PC-3 (cell line): ENCODE results near the gene L1TD1. TPM values are rescaled to one million over a fixed set of nuclear protein-coding genes. Genes with fewer than 3 reads are reported as not detected.
A peak's percentile ranks its signal among the peaks of the same experiment; 100 is the strongest.
"Not testable (repeated sequence)": the region's sequence is repeated elsewhere in the genome, so short reads cannot be mapped to it uniquely, and the experiment has no call there.

Experiments
- ATAC-seq: fragments of 200-7000 bp; cut with Tn5 transposase; 2 replicates; pipeline ENCODE4 v1.9.1; 2020; ENCODE audit warnings: mild to moderate bottlenecking, moderate library complexity
- BruUV-seq: library from RNA; stranded (reverse); fragments of 400-500 nt; replicated peaks from 2 replicates; lab custom pipeline; 2021; lab: Mats Ljungman, UMichigan
- CTCF ChIA-PET: fragments of 300-600 bp; sonication (Branson Sonifier 250); formaldehyde crosslinking; loops from one replicate; lab custom pipeline; 2022; ENCODE audit warnings: antibody characterized with exemption; lab: Charles Lee
- POLR2A ChIA-PET: fragments of 300-600 bp; sonication (Branson Sonifier 250); formaldehyde crosslinking; loops from one replicate; lab custom pipeline; 2022; ENCODE audit warnings: antibody characterized with exemption; ENCODE audit not compliant: unreplicated experiment; lab: Charles Lee
- DNase-seq: peaks from one replicate; pipeline ENCODE4 v3.0.0-alpha.2; 2015
- H2AFZ ChIP-seq: fragments of 300-600 bp; sonication (generic); 2 replicates; pipeline ENCODE4 v1.6.0; 2016; ENCODE audit warnings: antibody characterized with exemption, low read length
- H3F3A ChIP-seq: fragments of 300-600 bp; sonication (generic); one replicate; pipeline ENCODE4 v1.6.0; 2017; ENCODE audit warnings: antibody characterized with exemption, low read length, control low read depth, mild to moderate bottlenecking; ENCODE audit not compliant: unreplicated experiment
- H3K27ac ChIP-seq: fragments of 300-600 bp; sonication (generic); 2 replicates; pipeline ENCODE4 v1.5.1; 2016; ENCODE audit warnings: mild to moderate bottlenecking, low read length
- H3K27me3 ChIP-seq: fragments of 300-600 bp; sonication (generic); 2 replicates; pipeline ENCODE4 v1.6.1; 2016; ENCODE audit warnings: low read length, mixed read lengths
- H3K36me3 ChIP-seq: fragments of 300-600 bp; sonication (generic); 2 replicates; pipeline ENCODE4 v1.6.1; 2016; ENCODE audit warnings: low read depth, mixed run types, low read length, mixed read lengths
- H3K4me1 ChIP-seq: fragments of 300-600 bp; sonication (generic); 2 replicates; pipeline ENCODE4 v1.5.1; 2016; ENCODE audit warnings: low read length; ENCODE audit not compliant: insufficient read depth
- H3K4me2 ChIP-seq: fragments of 300-600 bp; sonication (generic); 2 replicates; pipeline ENCODE4 v1.6.0; 2016; ENCODE audit warnings: low read length
- H3K4me3 ChIP-seq: fragments of 300-600 bp; sonication (generic); 2 replicates; pipeline ENCODE4 v1.5.1; 2016; ENCODE audit warnings: mild to moderate bottlenecking, low read length, mixed read lengths
- H3K79me2 ChIP-seq: fragments of 300-600 bp; sonication (generic); 2 replicates; pipeline ENCODE4 v1.6.1; 2017; ENCODE audit warnings: low read length, mixed read lengths
- H3K9ac ChIP-seq: fragments of 300-600 bp; sonication (generic); 2 replicates; pipeline ENCODE4 v1.6.0; 2016; ENCODE audit warnings: mild to moderate bottlenecking, low read length
- H3K9me2 ChIP-seq: fragments of 300-600 bp; sonication (generic); replicated peaks from 2 replicates; pipeline ENCODE4 v1.6.1; 2016; ENCODE audit warnings: mixed run types, low read length, mixed read lengths
- H3K9me3 ChIP-seq: fragments of 300-600 bp; sonication (generic); 2 replicates; pipeline ENCODE4 v1.6.1; 2016; ENCODE audit warnings: low read length, mixed read lengths
- H4K20me1 ChIP-seq: fragments of 300-600 bp; sonication (generic); 2 replicates; pipeline ENCODE4 v1.6.1; 2016; ENCODE audit warnings: low read length, mixed read lengths
- CTCF ChIP-seq: fragments of 300-600 bp; sonication (generic); conservative IDR thresholded peaks from 2 replicates; pipeline ENCODE4 v1.5.1; 2017; ENCODE audit warnings: antibody characterized with exemption, low read depth, mild to moderate bottlenecking, low read length
- EZH2 ChIP-seq: fragments of 300-600 bp; sonication (generic); IDR thresholded peaks from one replicate; pipeline ENCODE4 v1.6.1; 2017; ENCODE audit warnings: antibody characterized with exemption, mild to moderate bottlenecking, low read length; ENCODE audit not compliant: unreplicated experiment
- EZH2phosphoT487 ChIP-seq: fragments of 300-600 bp; sonication (generic); IDR thresholded peaks from 2 replicates; pipeline ENCODE4 v1.6.1; 2018; ENCODE audit warnings: mild to moderate bottlenecking, antibody characterized with exemption, low read length, borderline replicate concordance
- intact Hi-C: fragments of 100-400 bp; cut with micrococcal nuclease; formaldehyde crosslinking; loops from 2 replicates; pipeline ENCODE4 v1.9.0; 2023
- total RNA-seq: library from RNA; depleted of rRNA; stranded (reverse); fragments of >200 nt; gene quantifications from 2 replicates; pipeline ENCODE4 v1.2.3, GENCODE V29; 2014

The L1TD1 gene
- total RNA-seq, 1 experiment from 2014 or later = not detected

- H3K4me2 ChIP-seq = peak overlapping the region; percentile 53
Observed at GRCh38 chr1:62180639-62181038, 14.0 kb upstream of the L1TD1 start.

GRCh38 chr1:62181532-62181931 lies 13.1 kb upstream of the L1TD1 start:
- Histone ChIP-seq H3F3A (no peaks in the 10 kb centered on the region), H3K79me2 (no peaks in the 10 kb centered on the region), H3K9me3 (no peaks in the 10 kb centered on the region), H3K9me2 (no peaks in the 10 kb centered on the region), H2AFZ (no peak overlapping the region), H3K4me3 (no peak overlapping the region), H3K36me3 (no peaks in the 10 kb centered on the region), H3K4me2 (no peak overlapping the region), H3K4me1 (peaks cover 10% of the 10 kb centered on the region; the same call in 1 of the 2 replicates), H4K20me1 (no peaks in the 10 kb centered on the region), H3K27ac (no peak overlapping the region), H3K27me3 (no peaks in the 10 kb centered on the region), H3K9ac (no peak overlapping the region)
- DNase-seq (no peak), ATAC-seq (no peak)
- no TSS peak for BruUV-seq
- intact Hi-C loops = no loop called here
- TF ChIP-seq EZH2phosphoT487 (no peak), CTCF (no peak), EZH2 (no peak)
- ChIA-PET CTCF (no interaction called here), POLR2A (no interaction called here)

More at GRCh38 chr1:62180639-62181038, 14.0 kb upstream of the L1TD1 start:
- TF ChIP-seq CTCF = no peak
- TF ChIP-seq EZH2 = no peak
- no peak for TF ChIP-seq EZH2phosphoT487
- H2AFZ ChIP-seq = peak overlapping the region; percentile 32; the same call in 1 of the 2 replicates
- H4K20me1 ChIP-seq = no peaks in the 10 kb centered on the region
- no peak overlapping the region for H3K4me3 ChIP-seq
- no TSS peak for BruUV-seq
- H3K4me1 ChIP-seq = peaks cover 10% of the 10 kb centered on the region; the same call in 1 of the 2 replicates
- H3K9me3 ChIP-seq = no peaks in the 10 kb centered on the region
- no peaks in the 10 kb centered on the region for H3K36me3 ChIP-seq
- no peaks in the 10 kb centered on the region for H3K27me3 ChIP-seq
- intact Hi-C loops = no loop called here
- ChIA-PET POLR2A (no interaction called here), CTCF (no interaction called here)
- no peak; the same call in 1 of the 2 replicates for ATAC-seq
- H3K9ac ChIP-seq = no peak overlapping the region
- H3K79me2 ChIP-seq = no peaks in the 10 kb centered on the region
- no peak overlapping the region for H3K27ac ChIP-seq
- DNase-seq = peak; percentile 83
- H3F3A ChIP-seq = no peaks in the 10 kb centered on the region
- no peaks in the 10 kb centered on the region for H3K9me2 ChIP-seq

GRCh38 chr1:62182157-62182556 lies 12.5 kb upstream of the L1TD1 start:
- H3K4me2 ChIP-seq, CTCF ChIA-PET, intact Hi-C loops, H3K4me3 ChIP-seq, H3K9me2 ChIP-seq, H3K79me2 ChIP-seq, ATAC-seq, H3F3A ChIP-seq, H4K20me1 ChIP-seq, H3K9ac ChIP-seq, H3K9me3 ChIP-seq, H3K27me3 ChIP-seq, BruUV-seq, H2AFZ ChIP-seq, DNase-seq, H3K27ac ChIP-seq, H3K36me3 ChIP-seq, H3K4me1 ChIP-seq, POLR2A ChIA-PET: not testable (repeated sequence)

GRCh38 chr1:62183164-62184020 lies 11.3 kb upstream of the L1TD1 start:
- intact Hi-C loops, H3K4me2 ChIP-seq, H3K4me1 ChIP-seq, H3K27me3 ChIP-seq, CTCF ChIA-PET, ATAC-seq, H3K9me2 ChIP-seq, H3K36me3 ChIP-seq, BruUV-seq, H3K9ac ChIP-seq, H2AFZ ChIP-seq, H4K20me1 ChIP-seq, H3K79me2 ChIP-seq, H3K27ac ChIP-seq, H3F3A ChIP-seq, H3K9me3 ChIP-seq, H3K4me3 ChIP-seq, DNase-seq: not testable (repeated sequence)
- POLR2A ChIA-PET = interaction anchor here (0.6 kb wide), 1 partner anchor 38 kb away, joined by 11 read pairs; no protein-coding TSS in a partner anchor
